Limb (tissue), 2 donors: Measurements from ENCODE around the gene FAM181A.

Experiments used
- DNase-seq, 2 donors: peaks; one replicate each; pipeline ENCODE4 v3.0.0-alpha.2; 2016; ENCODE audit errors: extremely low spot score in 2 of 2

The FAM181A gene

GRCh38 chr14:93926873-93927799 is at the start of gene FAM181A:
Gene FAM181A (plus strand): TSS chr14:93927344. CDS start chr14:93928286, 942 bp downstream.
- peak in 1 of 2 donors; percentile 59 for DNase-seq

- DNase-seq = no peak
These were observed 48.9 kb upstream of the FAM181A start for GRCh38 chr14:93878212-93878611.

GRCh38 chr14:93878871-93879270 is 48.3 kb upstream of the FAM181A start:
- DNase-seq = no peak

- DNase-seq = no peak
These were observed 47.7 kb upstream of the FAM181A start for GRCh38 chr14:93879362-93879983.

GRCh38 chr14:93880021-93880820 is 46.9 kb upstream of the FAM181A start:
- DNase-seq = no peak

GRCh38 chr14:93884950-93885349 is 42.2 kb upstream of the FAM181A start:
- no peak for DNase-seq

GRCh38 chr14:93888995-93889394 is 38.1 kb upstream of the FAM181A start:
- DNase-seq = no peak

- DNase-seq = no peak
These were observed 37.2 kb upstream of the FAM181A start for GRCh38 chr14:93889739-93890483.

GRCh38 chr14:93891756-93892504 is 35.2 kb upstream of the FAM181A start:
- DNase-seq = no peak

- DNase-seq = no peak
These were observed 34.7 kb upstream of the FAM181A start for GRCh38 chr14:93892505-93892839.

- peak; percentile 53 to 91 for DNase-seq
These were observed 34.1 kb upstream of the FAM181A start for GRCh38 chr14:93892923-93893558.

GRCh38 chr14:93893661-93894261 is 33.4 kb upstream of the FAM181A start:
- no peak for DNase-seq

- no peak for DNase-seq
These were observed 32.0 kb upstream of the FAM181A start for GRCh38 chr14:93895023-93895604.

- DNase-seq = no peak
These were observed 29.7 kb upstream of the FAM181A start for GRCh38 chr14:93897476-93897845.

GRCh38 chr14:93898081-93898611 is 29.0 kb upstream of the FAM181A start:
- no peak for DNase-seq

GRCh38 chr14:93898731-93899130 is 28.4 kb upstream of the FAM181A start:
- DNase-seq = no peak

- DNase-seq = no peak
These were observed 25.3 kb upstream of the FAM181A start for GRCh38 chr14:93901813-93902212.

- no peak for DNase-seq
These were observed 24.4 kb upstream of the FAM181A start for GRCh38 chr14:93902619-93903307.
